Gastrocnemius medialis (tissue), 4 donors: Measurements from ENCODE around the gene DHPS. TPM values are rescaled to one million over a fixed set of nuclear protein-coding genes. Genes with fewer than 3 reads are reported as not detected.

Source experiments
- ATAC-seq, 2 donors: fragments of 150-250 bp; one replicate each; pipeline ENCODE4 v1.9.1; 2016
- DNase-seq, 2 donors: peaks; one replicate each; pipeline ENCODE4 v3.0.0-alpha.2; 2019
- H3K27ac ChIP-seq, 4 donors: fragments of 200-600 bp; sonication (generic); 1 replicate in 1 of 4; 2 replicates in 3 of 4; pipeline ENCODE4 v1.5.1; 2016 to 2018; ENCODE audit warnings: mild to moderate bottlenecking in 2 of 4, moderate library complexity in 1 of 4
- H3K27me3 ChIP-seq, 3 donors: fragments of 200-600 bp; sonication (generic) in 2 of 3; 1 replicate in 1 of 3; 2 replicates in 2 of 3; pipeline versions ENCODE4 v1.5.1 to v1.6.0; 2016 to 2019; ENCODE audit warnings: mild to moderate bottlenecking in 1 of 3, moderate library complexity in 1 of 3
- H3K36me3 ChIP-seq, 2 donors: fragments of 200-600 bp; sonication (generic) in 1 of 2; one replicate each; pipeline ENCODE4 v1.5.1; 2017 to 2018
- H3K4me1 ChIP-seq, 2 donors: fragments of 200-600 bp; sonication (generic) in 1 of 2; one replicate each; pipeline ENCODE4 v1.5.1; 2016 to 2017; ENCODE audit warnings: mild to moderate bottlenecking in 2 of 2
- H3K4me3 ChIP-seq, 4 donors: fragments of 200-600 bp; sonication (generic) in 3 of 4; 1 replicate in 1 of 4; 2 replicates in 3 of 4; pipeline ENCODE4 v1.5.1; 2016 to 2019; ENCODE audit warnings: mild to moderate bottlenecking in 2 of 4
- H3K9me3 ChIP-seq, 3 donors: fragments of 200-600 bp; sonication (generic) in 2 of 3; 1 replicate in 1 of 3; 2 replicates in 2 of 3; pipeline ENCODE4 v1.5.1; 2016 to 2019
- CTCF ChIP-seq, 5 experiments: fragments of 450-650 bp in 3 of 5; fragments of 200-600 bp in 2 of 5; sonication (generic) in 2 of 5; IDR thresholded peaks in 4 of 5; conservative IDR thresholded peaks in 1 of 5; 1 replicate in 4 of 5; 2 replicates in 1 of 5; pipeline ENCODE4 v1.5.1; 2016 to 2019; ENCODE audit warnings: antibody characterized with exemption in 5 of 5, mild to moderate bottlenecking in 3 of 5, moderate library complexity in 3 of 5
- POLR2A ChIP-seq, 2 donors: fragments of 450-650 bp; IDR thresholded peaks; one replicate each; pipeline ENCODE4 v1.6.1; 2017; ENCODE audit warnings: antibody characterized with exemption in 2 of 2, mild to moderate bottlenecking in 2 of 2, moderate library complexity in 2 of 2
- in situ Hi-C, 4 donors: fragments of 200-750 bp; cut with MboI; loops; one replicate each; pipeline versions ENCODE4 v1.15.0 to v1.8.0; 2017; ENCODE audit warnings: low sequenced_read_pairs in 4 of 4
- intact Hi-C: fragments of 100-400 bp; cut with DNase I; formaldehyde crosslinking; loops from one replicate; pipeline ENCODE4 v1.15.1; 2023; ENCODE audit warnings: low total_unique reads
- total RNA-seq, 4 donors: library from RNA; depleted of rRNA; stranded (reverse); fragments of >200 nt; gene quantifications; one replicate each; pipeline versions ENCODE4 v1.1.0 to v1.2.3, GENCODE V29; 2016

DHPS gene
- total RNA-seq, 4 donors from 2014 or later, result 115 to 184 (median 127) TPM

GRCh38 chr19:12706332-12706718, 24.6 kb upstream of the DHPS start:
- no peak overlapping the region for H3K4me3 ChIP-seq
- ATAC-seq (no peak), DNase-seq (no peak)
- no peak overlapping the region for H3K27ac ChIP-seq
- in situ Hi-C loops, result no loop called here
- H3K27me3 ChIP-seq, result no peaks in the 10 kb centered on the region
- TF ChIP-seq POLR2A (IDR thresholded peaks at IDR 0.05), result no peak
- intact Hi-C loops, result no loop called here
- no peaks in the 10 kb centered on the region for H3K4me1 ChIP-seq
- no peaks in the 10 kb centered on the region for H3K9me3 ChIP-seq
- H3K36me3 ChIP-seq, result peaks cover 0 to 97% of the 10 kb centered on the region in 2 donors

GRCh38 chr19:12705654-12706331, 24.1 kb upstream of the DHPS start:
- H3K27me3 ChIP-seq, result no peaks in the 10 kb centered on the region
- H3K36me3 ChIP-seq, result peaks cover 0 to 97% of the 10 kb centered on the region in 2 donors
- DNase-seq (no peak), ATAC-seq (no peak)
- TF ChIP-seq POLR2A (IDR thresholded peaks at IDR 0.05) (no peak), CTCF (IDR thresholded peaks at IDR 0.05 in 4 of 5, conservative IDR thresholded peaks at IDR 0.05 in 1 of 5) (no peak)
- no peak overlapping the region for H3K4me3 ChIP-seq
- no peaks in the 10 kb centered on the region for H3K4me1 ChIP-seq
- H3K9me3 ChIP-seq, result no peaks in the 10 kb centered on the region
- in situ Hi-C loops, result no loop called here
- intact Hi-C loops, result no loop called here
- H3K27ac ChIP-seq, result no peak overlapping the region

- Histone ChIP-seq H3K27me3 (no peaks in the 10 kb centered on the region), H3K36me3 (peaks cover 0 to 97% of the 10 kb centered on the region in 2 donors), H3K27ac (no peak overlapping the region), H3K9me3 (no peaks in the 10 kb centered on the region), H3K4me3 (no peak overlapping the region), H3K4me1 (no peaks in the 10 kb centered on the region)
- ATAC-seq, result no peak
- in situ Hi-C loops (no loop called here), intact Hi-C loops (no loop called here)
- TF ChIP-seq POLR2A (IDR thresholded peaks at IDR 0.05) (no peak), CTCF (IDR thresholded peaks at IDR 0.05 in 4 of 5, conservative IDR thresholded peaks at IDR 0.05 in 1 of 5) (no peak)
- DNase-seq, result no peak
Observed at GRCh38 chr19:12705169-12705568, 23.5 kb upstream of the DHPS start.

- no peak overlapping the region for H3K27ac ChIP-seq
- DNase-seq (no peak), ATAC-seq (no peak)
- intact Hi-C loops, result no loop called here
- TF ChIP-seq CTCF (IDR thresholded peaks at IDR 0.05 in 4 of 5, conservative IDR thresholded peaks at IDR 0.05 in 1 of 5), result no peak
- TF ChIP-seq POLR2A (IDR thresholded peaks at IDR 0.05), result no peak
- no peaks in the 10 kb centered on the region for H3K4me1 ChIP-seq
- H3K4me3 ChIP-seq, result no peak overlapping the region
- H3K9me3 ChIP-seq, result no peaks in the 10 kb centered on the region
- in situ Hi-C loops, result no loop called here
- H3K36me3 ChIP-seq, result peaks cover 0 to 82% of the 10 kb centered on the region in 2 donors
- no peaks in the 10 kb centered on the region for H3K27me3 ChIP-seq
Observed at GRCh38 chr19:12703046-12703445, 21.4 kb upstream of the DHPS start.

GRCh38 chr19:12701596-12702282, 20.1 kb upstream of the DHPS start:
- peaks cover 0 to 6% of the 10 kb centered on the region in 2 donors for H3K4me1 ChIP-seq
- intact Hi-C loops (no loop called here), in situ Hi-C loops (no loop called here)
- no peak overlapping the region for H3K4me3 ChIP-seq
- peaks cover 0 to 71% of the 10 kb centered on the region in 2 donors for H3K36me3 ChIP-seq
- H3K27ac ChIP-seq, result no peak overlapping the region
- no peak for ATAC-seq
- no peaks in the 10 kb centered on the region for H3K9me3 ChIP-seq
- H3K27me3 ChIP-seq, result no peaks in the 10 kb centered on the region
- TF ChIP-seq CTCF (IDR thresholded peaks at IDR 0.05 in 4 of 5, conservative IDR thresholded peaks at IDR 0.05 in 1 of 5), result no peak
- no peak for TF ChIP-seq POLR2A (IDR thresholded peaks at IDR 0.05)
- DNase-seq, result no peak
